GM18498 (cell line): ENCODE data around the gene WHRN.

Source experiments
- ATAC-seq: cut with Tn5 transposase; IDR thresholded peaks from one replicate; pipeline ENCODE4 v1.9.1; 2021; ENCODE audit warnings: mild to moderate bottlenecking, moderate library complexity; ENCODE audit not compliant: unreplicated experiment

WHRN gene

GRCh38 chr9:114515528-114515927 lies 10.3 kb upstream of the WHRN start:
- ATAC-seq = no peak

- ATAC-seq = no peak
Measured at GRCh38 chr9:114513959-114514267, 8.6 kb upstream of the WHRN start.

GRCh38 chr9:114513055-114513958 lies 8.0 kb upstream of the WHRN start:
- no peak for ATAC-seq

GRCh38 chr9:114511978-114512874 lies 7.0 kb upstream of the WHRN start:
- ATAC-seq = no peak

- no peak for ATAC-seq
Measured at GRCh38 chr9:114507726-114508125, 2.5 kb upstream of the WHRN start.

- ATAC-seq = no peak
Measured at GRCh38 chr9:114506082-114506390, 763 bp upstream of the WHRN start.

GRCh38 chr9:114504341-114505186 lies 709 bp downstream of the WHRN start:
- no peak for ATAC-seq

GRCh38 chr9:114503522-114504340 lies 1.5 kb downstream of the WHRN start:
- ATAC-seq = no peak

GRCh38 chr9:114503009-114503408 lies 2.3 kb downstream of the WHRN start:
- no peak for ATAC-seq

- ATAC-seq = no peak
Measured at GRCh38 chr9:114501796-114502682, 3.2 kb downstream of the WHRN start.

GRCh38 chr9:114500697-114501292 lies 4.5 kb downstream of the WHRN start:
- ATAC-seq = no peak

- no peak for ATAC-seq
Measured at GRCh38 chr9:114499941-114500696, 5.2 kb downstream of the WHRN start.

GRCh38 chr9:114499528-114499927 lies 5.7 kb downstream of the WHRN start:
- ATAC-seq = no peak

GRCh38 chr9:114497727-114498382 lies 7.4 kb downstream of the WHRN start:
- no peak for ATAC-seq

- ATAC-seq = no peak
Measured at GRCh38 chr9:114497236-114497635, 8.0 kb downstream of the WHRN start.

GRCh38 chr9:114496011-114496410 lies 9.3 kb downstream of the WHRN start:
- no peak for ATAC-seq

- no peak for ATAC-seq
Measured at GRCh38 chr9:114494776-114495569, 10.3 kb downstream of the WHRN start.
